Lower leg skin (tissue), 3 donors: Measurements from ENCODE around the gene RERE.

Experiments
- CTCF ChIP-seq, 3 donors: fragments of 450-650 bp; IDR thresholded peaks; one replicate each; pipeline ENCODE4 v1.5.1; 2016; ENCODE audit warnings: antibody characterized with exemption in 3 of 3, mild to moderate bottlenecking in 3 of 3, moderate library complexity in 2 of 3
- POLR2A ChIP-seq, 2 donors: fragments of 450-650 bp; IDR thresholded peaks; one replicate each; pipeline ENCODE4 v1.6.1; 2016 to 2017; ENCODE audit warnings: antibody characterized with exemption in 2 of 2, mild to moderate bottlenecking in 1 of 2, moderate library complexity in 1 of 2

GRCh38 chr1:8599646-8600212, 217.7 kb downstream of the RERE start:
- no peak for TF ChIP-seq CTCF (IDR thresholded peaks at IDR 0.05)
- TF ChIP-seq POLR2A (IDR thresholded peaks at IDR 0.05), result no peak
